PC-3 (cell line): Measurements from ENCODE around the gene SDC1. TPM values are rescaled to one million over a fixed set of nuclear protein-coding genes. Genes with fewer than 3 reads are reported as not detected.

Experiments used
- ATAC-seq: fragments of 200-7000 bp; cut with Tn5 transposase; 2 replicates; pipeline ENCODE4 v1.9.1; 2020; ENCODE audit warnings: mild to moderate bottlenecking, moderate library complexity
- BruUV-seq: library from RNA; stranded (reverse); fragments of 400-500 nt; replicated peaks from 2 replicates; lab custom pipeline; 2021; lab: Mats Ljungman, UMichigan
- CTCF ChIA-PET: fragments of 300-600 bp; sonication (Branson Sonifier 250); formaldehyde crosslinking; loops from one replicate; lab custom pipeline; 2022; ENCODE audit warnings: antibody characterized with exemption; lab: Charles Lee
- POLR2A ChIA-PET: fragments of 300-600 bp; sonication (Branson Sonifier 250); formaldehyde crosslinking; loops from one replicate; lab custom pipeline; 2022; ENCODE audit warnings: antibody characterized with exemption; ENCODE audit not compliant: unreplicated experiment; lab: Charles Lee
- DNase-seq: peaks from one replicate; pipeline ENCODE4 v3.0.0-alpha.2; 2015
- H2AFZ ChIP-seq: fragments of 300-600 bp; sonication (generic); 2 replicates; pipeline ENCODE4 v1.6.0; 2016; ENCODE audit warnings: antibody characterized with exemption, low read length
- H3F3A ChIP-seq: fragments of 300-600 bp; sonication (generic); one replicate; pipeline ENCODE4 v1.6.0; 2017; ENCODE audit warnings: antibody characterized with exemption, low read length, control low read depth, mild to moderate bottlenecking; ENCODE audit not compliant: unreplicated experiment
- H3K27ac ChIP-seq: fragments of 300-600 bp; sonication (generic); 2 replicates; pipeline ENCODE4 v1.5.1; 2016; ENCODE audit warnings: mild to moderate bottlenecking, low read length
- H3K27me3 ChIP-seq: fragments of 300-600 bp; sonication (generic); 2 replicates; pipeline ENCODE4 v1.6.1; 2016; ENCODE audit warnings: low read length, mixed read lengths
- H3K36me3 ChIP-seq: fragments of 300-600 bp; sonication (generic); 2 replicates; pipeline ENCODE4 v1.6.1; 2016; ENCODE audit warnings: low read depth, mixed run types, low read length, mixed read lengths
- H3K4me1 ChIP-seq: fragments of 300-600 bp; sonication (generic); 2 replicates; pipeline ENCODE4 v1.5.1; 2016; ENCODE audit warnings: low read length; ENCODE audit not compliant: insufficient read depth
- H3K4me2 ChIP-seq: fragments of 300-600 bp; sonication (generic); 2 replicates; pipeline ENCODE4 v1.6.0; 2016; ENCODE audit warnings: low read length
- H3K4me3 ChIP-seq: fragments of 300-600 bp; sonication (generic); 2 replicates; pipeline ENCODE4 v1.5.1; 2016; ENCODE audit warnings: mild to moderate bottlenecking, low read length, mixed read lengths
- H3K79me2 ChIP-seq: fragments of 300-600 bp; sonication (generic); 2 replicates; pipeline ENCODE4 v1.6.1; 2017; ENCODE audit warnings: low read length, mixed read lengths
- H3K9ac ChIP-seq: fragments of 300-600 bp; sonication (generic); 2 replicates; pipeline ENCODE4 v1.6.0; 2016; ENCODE audit warnings: mild to moderate bottlenecking, low read length
- H3K9me2 ChIP-seq: fragments of 300-600 bp; sonication (generic); replicated peaks from 2 replicates; pipeline ENCODE4 v1.6.1; 2016; ENCODE audit warnings: mixed run types, low read length, mixed read lengths
- H3K9me3 ChIP-seq: fragments of 300-600 bp; sonication (generic); 2 replicates; pipeline ENCODE4 v1.6.1; 2016; ENCODE audit warnings: low read length, mixed read lengths
- H4K20me1 ChIP-seq: fragments of 300-600 bp; sonication (generic); 2 replicates; pipeline ENCODE4 v1.6.1; 2016; ENCODE audit warnings: low read length, mixed read lengths
- EZH2 ChIP-seq: fragments of 300-600 bp; sonication (generic); IDR thresholded peaks from one replicate; pipeline ENCODE4 v1.6.1; 2017; ENCODE audit warnings: antibody characterized with exemption, mild to moderate bottlenecking, low read length; ENCODE audit not compliant: unreplicated experiment
- EZH2phosphoT487 ChIP-seq: fragments of 300-600 bp; sonication (generic); IDR thresholded peaks from 2 replicates; pipeline ENCODE4 v1.6.1; 2018; ENCODE audit warnings: mild to moderate bottlenecking, antibody characterized with exemption, low read length, borderline replicate concordance
- intact Hi-C: fragments of 100-400 bp; cut with micrococcal nuclease; formaldehyde crosslinking; loops from 2 replicates; pipeline ENCODE4 v1.9.0; 2023
- total RNA-seq: library from RNA; depleted of rRNA; stranded (reverse); fragments of >200 nt; gene quantifications from 2 replicates; pipeline ENCODE4 v1.2.3, GENCODE V29; 2014
- TF ChIP-seq, protein P1 (sequence below): fragments of 300-600 bp; sonication (generic); conservative IDR thresholded peaks from 2 replicates; pipeline ENCODE4 v1.5.1; 2017; ENCODE audit warnings: antibody characterized with exemption, low read depth, mild to moderate bottlenecking, low read length

Gene SDC1
- total RNA-seq, 1 experiment from 2014 or later, result 358 TPM

GRCh38 chr2:20157193-20157891 lies 67.6 kb downstream of the SDC1 start:
- no peak overlapping the region for H3K27ac ChIP-seq
- ATAC-seq (no peak), DNase-seq (no peak)
- H2AFZ ChIP-seq, result no peak overlapping the region
- H3F3A ChIP-seq, result no peaks in the 10 kb centered on the region
- no peak overlapping the region for H3K4me2 ChIP-seq
- no TSS peak for BruUV-seq
- no peaks in the 10 kb centered on the region for H3K9me2 ChIP-seq
- H3K9me3 ChIP-seq, result no peaks in the 10 kb centered on the region
- no peak overlapping the region for H3K4me3 ChIP-seq
- POLR2A ChIA-PET, result no interaction called here
- intact Hi-C loops, result no loop called here
- TF ChIP-seq EZH2, result no peak
- TF ChIP-seq, protein P1, sequence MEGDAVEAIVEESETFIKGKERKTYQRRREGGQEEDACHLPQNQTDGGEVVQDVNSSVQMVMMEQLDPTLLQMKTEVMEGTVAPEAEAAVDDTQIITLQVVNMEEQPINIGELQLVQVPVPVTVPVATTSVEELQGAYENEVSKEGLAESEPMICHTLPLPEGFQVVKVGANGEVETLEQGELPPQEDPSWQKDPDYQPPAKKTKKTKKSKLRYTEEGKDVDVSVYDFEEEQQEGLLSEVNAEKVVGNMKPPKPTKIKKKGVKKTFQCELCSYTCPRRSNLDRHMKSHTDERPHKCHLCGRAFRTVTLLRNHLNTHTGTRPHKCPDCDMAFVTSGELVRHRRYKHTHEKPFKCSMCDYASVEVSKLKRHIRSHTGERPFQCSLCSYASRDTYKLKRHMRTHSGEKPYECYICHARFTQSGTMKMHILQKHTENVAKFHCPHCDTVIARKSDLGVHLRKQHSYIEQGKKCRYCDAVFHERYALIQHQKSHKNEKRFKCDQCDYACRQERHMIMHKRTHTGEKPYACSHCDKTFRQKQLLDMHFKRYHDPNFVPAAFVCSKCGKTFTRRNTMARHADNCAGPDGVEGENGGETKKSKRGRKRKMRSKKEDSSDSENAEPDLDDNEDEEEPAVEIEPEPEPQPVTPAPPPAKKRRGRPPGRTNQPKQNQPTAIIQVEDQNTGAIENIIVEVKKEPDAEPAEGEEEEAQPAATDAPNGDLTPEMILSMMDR, result no peak
- TF ChIP-seq EZH2phosphoT487, result no peak
- peaks cover 7% of the 10 kb centered on the region for H3K4me1 ChIP-seq
- H3K36me3 ChIP-seq, result no peaks in the 10 kb centered on the region
- no peaks in the 10 kb centered on the region for H4K20me1 ChIP-seq
- CTCF ChIA-PET, result no interaction called here
- no peaks in the 10 kb centered on the region for H3K79me2 ChIP-seq
- H3K9ac ChIP-seq, result no peak overlapping the region
- no peaks in the 10 kb centered on the region for H3K27me3 ChIP-seq

DNA sequence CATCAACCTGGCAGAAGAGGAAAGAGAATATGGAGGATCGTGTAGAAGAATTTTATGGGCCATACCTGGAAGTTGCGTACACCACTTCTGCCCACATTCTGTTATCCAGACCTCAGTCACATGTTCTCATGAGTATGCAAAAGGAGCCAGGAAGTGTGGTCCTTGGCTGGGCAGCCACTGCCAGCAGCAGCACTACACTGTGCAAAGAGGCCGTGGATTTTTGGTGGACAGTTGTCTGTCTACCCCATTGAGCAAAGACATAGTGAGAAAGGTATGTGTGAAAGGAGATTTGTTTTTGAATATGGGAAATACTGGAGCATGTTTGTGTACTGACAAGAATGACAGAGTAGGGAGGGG lies 68.1 kb downstream of the SDC1 start:
- no peaks in the 10 kb centered on the region for H3K36me3 ChIP-seq
- no peak overlapping the region for H3K4me3 ChIP-seq
- CTCF ChIA-PET, result no interaction called here
- DNase-seq (no peak), ATAC-seq (no peak)
- H4K20me1 ChIP-seq, result no peaks in the 10 kb centered on the region
- H2AFZ ChIP-seq, result no peak overlapping the region
- TF ChIP-seq, protein P1, result no peak
- TF ChIP-seq EZH2, result no peak
- TF ChIP-seq EZH2phosphoT487, result no peak
- no peak overlapping the region for H3K4me2 ChIP-seq
- no peak overlapping the region for H3K9ac ChIP-seq
- intact Hi-C loops, result no loop called here
- no TSS peak for BruUV-seq
- H3K4me1 ChIP-seq, result peaks cover 7% of the 10 kb centered on the region
- no peaks in the 10 kb centered on the region for H3K9me2 ChIP-seq
- H3K9me3 ChIP-seq, result no peaks in the 10 kb centered on the region
- POLR2A ChIA-PET, result no interaction called here
- H3F3A ChIP-seq, result no peaks in the 10 kb centered on the region
- H3K79me2 ChIP-seq, result no peaks in the 10 kb centered on the region
- H3K27me3 ChIP-seq, result no peaks in the 10 kb centered on the region
- H3K27ac ChIP-seq, result no peak overlapping the region

DNA sequence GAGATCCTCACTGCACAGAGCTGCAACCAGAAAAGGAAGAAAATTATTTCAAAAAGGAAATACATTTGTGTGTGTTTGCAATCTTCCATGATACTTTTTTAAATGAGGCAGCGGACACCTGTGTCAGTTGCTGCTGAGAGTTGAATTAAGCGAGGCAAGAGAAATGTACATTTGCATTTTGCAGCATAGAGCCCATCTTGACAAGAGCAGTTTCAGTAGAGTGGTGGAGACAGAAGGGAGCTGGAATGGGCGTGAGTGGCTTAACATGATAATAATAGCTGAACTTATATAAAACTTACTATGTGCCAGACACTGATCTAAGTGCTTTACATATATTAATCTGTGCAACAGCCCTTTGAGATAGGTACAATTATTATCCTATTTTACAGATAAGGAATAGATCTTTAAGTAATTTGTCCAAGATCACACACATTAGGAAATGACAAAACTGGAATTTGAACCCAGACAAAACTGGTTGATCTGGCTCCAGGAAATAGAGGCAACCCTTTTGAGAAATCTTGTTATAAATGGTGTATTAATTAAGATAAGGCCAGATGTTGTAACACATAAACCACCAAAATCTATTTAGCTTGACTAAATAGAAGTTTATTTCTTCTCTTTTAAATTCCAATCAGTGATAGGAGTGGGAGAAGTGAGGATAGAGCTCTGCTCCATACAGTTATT lies 68.7 kb downstream of the SDC1 start:
- H2AFZ ChIP-seq, result no peak overlapping the region
- no TSS peak for BruUV-seq
- intact Hi-C loops, result no loop called here
- H3K36me3 ChIP-seq, result no peaks in the 10 kb centered on the region
- H3K4me1 ChIP-seq, result peaks cover 7% of the 10 kb centered on the region
- no peak overlapping the region for H3K4me3 ChIP-seq
- ChIA-PET POLR2A (no interaction called here), CTCF (no interaction called here)
- DNase-seq (no peak), ATAC-seq (no peak)
- no peaks in the 10 kb centered on the region for H3K27me3 ChIP-seq
- H3K9ac ChIP-seq, result no peak overlapping the region
- H4K20me1 ChIP-seq, result no peaks in the 10 kb centered on the region
- no peaks in the 10 kb centered on the region for H3K9me2 ChIP-seq
- H3K27ac ChIP-seq, result no peak overlapping the region
- no peaks in the 10 kb centered on the region for H3F3A ChIP-seq
- TF ChIP-seq, protein P1, result no peak
- TF ChIP-seq EZH2 (no peak), EZH2phosphoT487 (no peak)
- no peaks in the 10 kb centered on the region for H3K79me2 ChIP-seq
- no peaks in the 10 kb centered on the region for H3K9me3 ChIP-seq
- H3K4me2 ChIP-seq, result no peak overlapping the region
